ENCODE results near the gene TNS4.

The TNS4 gene

DNA sequence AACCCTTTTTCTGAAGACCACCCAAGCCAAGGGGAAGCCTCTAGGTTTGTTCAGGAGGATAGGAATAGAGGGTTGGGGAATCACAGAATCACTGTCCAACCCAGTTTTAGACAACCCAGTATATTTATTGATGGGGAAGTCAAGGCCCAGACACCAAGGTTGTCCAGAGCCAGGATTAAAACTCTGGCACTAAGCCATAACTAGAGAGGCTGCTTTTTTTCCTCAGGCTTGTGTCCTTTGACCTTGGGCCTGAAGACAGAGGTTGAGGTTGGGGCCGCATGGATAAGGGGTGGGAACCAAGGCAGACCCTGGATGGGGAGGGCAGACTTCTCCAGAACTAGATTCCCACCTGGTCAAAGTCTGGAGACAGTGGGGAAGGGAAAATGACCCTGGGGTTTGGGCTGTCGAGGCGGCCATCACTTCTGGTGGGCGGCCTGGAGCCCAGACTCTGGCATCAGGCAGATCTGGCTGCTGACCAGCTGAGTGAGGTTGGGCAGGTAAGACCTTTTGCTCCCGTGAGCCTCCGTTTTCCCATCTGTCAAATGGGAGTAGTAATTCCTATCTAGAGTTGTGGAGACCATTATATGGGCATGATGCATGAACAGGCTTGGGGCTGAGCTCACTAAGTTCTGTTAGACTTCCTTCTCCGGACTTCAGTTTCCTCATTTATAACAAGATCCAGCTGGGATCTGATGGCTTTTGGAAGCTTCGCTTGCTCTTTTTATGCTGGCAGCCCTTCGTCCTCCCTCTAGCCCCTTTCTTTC, 40.3 kb downstream of the TNS4 start:
- no peak for TF ChIP-seq YY1 (IDR thresholded peaks at IDR 0.05; ENCODE audit: low read depth)
- no peak for TF ChIP-seq TAF1 (IDR thresholded peaks at IDR 0.05; ENCODE audit: low read depth)
- no peak for TF ChIP-seq ZBTB7A (IDR thresholded peaks at IDR 0.05; ENCODE audit: low read depth)
- TF ChIP-seq CREB1 (IDR thresholded peaks at IDR 0.05; ENCODE audit: low read depth) = no peak
- TF ChIP-seq, protein P1, sequence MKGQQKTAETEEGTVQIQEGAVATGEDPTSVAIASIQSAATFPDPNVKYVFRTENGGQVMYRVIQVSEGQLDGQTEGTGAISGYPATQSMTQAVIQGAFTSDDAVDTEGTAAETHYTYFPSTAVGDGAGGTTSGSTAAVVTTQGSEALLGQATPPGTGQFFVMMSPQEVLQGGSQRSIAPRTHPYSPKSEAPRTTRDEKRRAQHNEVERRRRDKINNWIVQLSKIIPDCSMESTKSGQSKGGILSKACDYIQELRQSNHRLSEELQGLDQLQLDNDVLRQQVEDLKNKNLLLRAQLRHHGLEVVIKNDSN (IDR thresholded peaks at IDR 0.05) = no peak
- no peak for TF ChIP-seq FOXM1 (IDR thresholded peaks at IDR 0.05; ENCODE audit: borderline replicate concordance, low read depth)
- TF ChIP-seq TEAD4 (IDR thresholded peaks at IDR 0.05) = no peak
- TF ChIP-seq TCF12 (IDR thresholded peaks at IDR 0.05; ENCODE audit: low read depth) = no peak
- no peak for TF ChIP-seq REST (IDR thresholded peaks at IDR 0.05; ENCODE audit: low read depth)
- TF ChIP-seq MAX (IDR thresholded peaks at IDR 0.05) = no peak
- TF ChIP-seq EP300 (IDR thresholded peaks at IDR 0.05; ENCODE audit: borderline replicate concordance) = no peak
- no peak for TF ChIP-seq NFIC (IDR thresholded peaks at IDR 0.05)
- TF ChIP-seq CEBPB (IDR thresholded peaks at IDR 0.05) = no peak
- TF ChIP-seq RAD21 (IDR thresholded peaks at IDR 0.05; ENCODE audit: low read depth) = no peak
- TF ChIP-seq EGR1 (IDR thresholded peaks at IDR 0.05) = no peak

- no peak for TF ChIP-seq EGR1 (IDR thresholded peaks at IDR 0.05)
Measured at GRCh38 chr17:40460604-40460967, 40.8 kb downstream of the TNS4 start.

DNA sequence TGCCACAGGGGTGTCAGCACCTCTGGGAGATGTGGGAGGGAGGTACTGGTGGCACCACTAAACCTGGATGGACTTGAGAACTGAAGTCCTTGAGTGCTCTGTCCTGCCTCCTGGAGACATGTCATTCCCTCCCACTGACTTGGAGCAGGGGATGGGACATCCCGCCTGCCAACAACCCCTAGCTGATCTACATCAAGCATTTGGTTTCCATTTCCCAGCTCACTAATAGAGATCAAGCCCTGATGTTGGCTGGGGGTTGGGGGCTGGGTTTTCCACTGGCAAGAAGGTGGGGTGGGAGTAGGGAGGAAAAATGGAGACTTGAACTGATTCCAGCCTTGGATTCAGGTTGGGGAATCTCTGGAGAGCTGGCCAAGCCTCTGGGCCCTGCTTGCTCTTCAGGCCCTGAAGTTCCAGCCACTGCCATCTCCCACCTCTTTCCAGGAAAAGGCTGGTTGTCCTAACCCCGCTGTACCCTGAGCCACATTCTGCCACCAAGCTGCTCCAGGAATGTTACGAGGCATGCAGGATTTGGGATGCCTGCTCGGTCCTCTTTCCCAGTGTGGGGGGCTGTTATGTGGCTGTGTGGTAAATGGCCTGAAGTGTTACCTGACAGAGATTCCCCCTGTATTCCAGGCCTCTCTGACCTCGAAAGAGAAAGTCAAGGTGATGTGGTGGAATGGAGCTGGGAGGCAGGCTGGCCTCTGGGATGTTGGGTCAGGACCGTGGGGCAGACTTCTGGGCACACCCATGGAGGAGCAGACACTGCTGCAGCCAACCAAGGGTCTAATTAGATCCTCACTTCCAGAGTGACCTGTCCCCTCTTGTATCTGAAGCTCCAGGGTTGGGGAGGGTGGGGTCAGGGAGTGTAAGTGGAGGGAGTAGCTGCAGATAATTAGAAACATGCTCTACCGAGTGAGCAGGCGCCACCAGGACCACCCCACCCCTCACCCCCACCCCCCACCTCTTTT, 41.5 kb downstream of the TNS4 start:
- TF ChIP-seq CEBPB (IDR thresholded peaks at IDR 0.05) (no peak), CREB1 (IDR thresholded peaks at IDR 0.05; ENCODE audit: low read depth) (no peak), FOXM1 (IDR thresholded peaks at IDR 0.05; ENCODE audit: borderline replicate concordance, low read depth) (no peak), TEAD4 (IDR thresholded peaks at IDR 0.05) (no peak), REST (IDR thresholded peaks at IDR 0.05; ENCODE audit: low read depth) (no peak), YY1 (IDR thresholded peaks at IDR 0.05; ENCODE audit: low read depth) (no peak)

DNA sequence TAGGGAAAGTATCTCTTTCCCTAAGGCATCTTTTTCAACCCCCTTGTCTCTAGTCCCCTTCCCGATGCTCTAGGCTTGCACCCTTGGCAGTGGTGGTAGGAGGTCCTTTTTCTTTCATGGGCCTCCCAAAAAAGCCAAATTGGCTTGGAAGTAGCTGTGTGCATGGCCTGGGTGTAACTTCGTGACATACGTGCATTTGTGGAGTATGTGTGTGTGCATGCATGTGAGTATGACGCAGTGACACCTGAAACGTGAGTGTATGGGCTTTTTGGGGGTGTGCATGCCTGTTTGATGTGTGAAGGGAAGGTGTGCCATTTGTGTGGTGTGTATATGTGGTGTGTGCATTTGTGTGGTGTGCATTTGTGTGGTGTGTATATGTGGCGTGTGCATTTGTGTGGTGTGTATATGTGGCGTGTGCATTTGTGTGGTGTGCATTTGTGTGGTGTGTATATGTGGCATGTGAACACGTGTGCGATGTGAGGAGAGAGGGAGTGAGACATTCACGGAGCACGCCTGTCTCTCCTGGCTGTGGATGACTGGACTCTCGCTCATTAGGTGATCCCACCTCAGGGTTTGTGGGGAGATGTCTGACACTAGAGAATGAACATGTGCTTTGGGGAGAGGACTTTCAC, 42.5 kb downstream of the TNS4 start:
- no peak for TF ChIP-seq REST (IDR thresholded peaks at IDR 0.05; ENCODE audit: low read depth)
- TF ChIP-seq CREB1 (IDR thresholded peaks at IDR 0.05; ENCODE audit: low read depth) = no peak
- no peak for TF ChIP-seq TAF1 (IDR thresholded peaks at IDR 0.05; ENCODE audit: low read depth)
- TF ChIP-seq TEAD4 (IDR thresholded peaks at IDR 0.05) = no peak
- TF ChIP-seq FOXM1 (IDR thresholded peaks at IDR 0.05; ENCODE audit: borderline replicate concordance, low read depth) = no peak
- no peak for TF ChIP-seq CEBPB (IDR thresholded peaks at IDR 0.05)
- TF ChIP-seq, protein P1 (IDR thresholded peaks at IDR 0.05) = no peak
- no peak for TF ChIP-seq MAX (IDR thresholded peaks at IDR 0.05)
